GM12873 (cell line): Measurements from ENCODE around the gene IL17REL.

Experiments used
- CTCF ChIP-seq: IDR thresholded peaks from 2 replicates; pipeline ENCODE4 v1.5.1; 2012; ENCODE audit warnings: low read depth, mild to moderate bottlenecking, moderate library complexity, low read length, control low read depth; ENCODE audit not compliant: insufficient read depth; ENCODE audit errors: missing control alignments

Gene IL17REL

GRCh38 chr22:50010676-50011446, 1.7 kb downstream of the IL17REL start:
- no peak for TF ChIP-seq CTCF

GRCh38 chr22:50009765-50010675, 2.5 kb downstream of the IL17REL start:
- no peak for TF ChIP-seq CTCF

DNA sequence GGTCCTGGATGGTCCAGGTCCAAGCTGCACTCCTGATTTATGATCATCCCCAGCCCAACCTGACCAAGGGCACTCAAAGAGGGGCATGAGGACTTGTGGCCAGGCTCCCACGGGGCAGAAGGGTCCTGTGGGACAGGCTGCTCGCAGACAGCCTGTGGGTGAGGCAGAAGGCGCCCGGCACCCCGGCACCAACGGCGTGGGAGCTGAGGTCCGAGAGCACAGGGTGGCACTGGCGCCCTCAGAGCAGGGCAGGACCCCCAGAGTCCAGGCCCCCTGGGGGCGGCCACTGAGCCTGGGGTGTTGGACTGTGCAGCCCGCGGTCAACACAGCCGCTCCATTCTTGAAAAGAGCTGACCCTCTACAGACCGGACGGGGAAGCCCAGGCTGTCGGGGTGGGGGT, 3.3 kb downstream of the IL17REL start:
- TF ChIP-seq CTCF: no peak

DNA sequence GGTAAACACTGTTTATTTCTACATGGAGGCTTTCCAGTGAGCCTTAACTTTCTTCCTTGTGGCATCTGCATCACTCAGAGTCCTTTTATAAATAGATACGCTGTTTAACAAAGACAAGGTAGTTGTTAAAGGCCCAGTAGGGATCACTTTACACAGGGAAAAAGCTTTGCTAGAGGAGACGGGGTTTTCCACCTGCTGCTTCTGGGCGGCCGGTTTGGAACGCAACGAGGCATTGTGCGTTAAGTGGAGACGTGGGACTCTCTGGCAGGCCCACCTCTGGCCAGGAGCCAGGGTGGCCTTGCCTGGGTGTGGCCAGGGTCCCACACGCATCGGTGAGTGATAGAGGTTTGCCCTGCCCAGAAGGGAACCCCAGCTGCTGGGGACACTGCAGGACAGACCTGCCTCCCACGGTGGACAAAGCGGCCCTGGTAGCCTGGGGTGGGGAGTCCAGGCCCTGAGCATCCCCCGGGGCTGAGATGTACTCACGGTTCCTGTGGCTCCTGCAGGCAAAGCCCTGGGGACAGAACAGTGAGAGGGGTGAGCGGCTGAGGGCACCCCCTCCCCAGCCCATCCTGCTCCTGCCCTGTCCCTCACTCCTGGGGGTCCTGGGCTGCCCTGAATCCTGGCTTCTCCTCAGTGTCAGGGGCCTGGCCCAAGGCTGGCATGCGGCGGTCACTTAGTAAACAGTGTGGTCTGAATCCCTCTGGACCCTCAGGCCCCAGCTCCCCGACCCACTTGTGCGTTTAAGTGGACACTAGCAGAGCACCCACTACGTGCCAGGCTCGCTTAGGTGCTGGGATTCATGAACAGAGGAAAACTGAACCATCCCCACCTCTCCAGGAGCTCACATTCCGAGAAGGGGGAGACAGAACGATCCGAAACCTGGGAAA, 4.2 kb downstream of the IL17REL start:
- TF ChIP-seq CTCF: no peak

- TF ChIP-seq CTCF: no peak
These were observed 5.5 kb downstream of the IL17REL start for GRCh38 chr22:50007057-50007511.

- TF ChIP-seq CTCF: no peak
These were observed 7.6 kb downstream of the IL17REL start for GRCh38 chr22:50004918-50005317.
